Spleen (tissue), 11 donors: ENCODE measurements around the gene NUDT7. TPM values are rescaled to one million over a fixed set of nuclear protein-coding genes. Genes with fewer than 3 reads are reported as not detected.

Source experiments
- DNase-seq: peaks from one replicate; pipeline ENCODE4 v3.0.0-alpha.2; 2020
- H3K27ac ChIP-seq, 8 donors: fragments of 200-600 bp; sonication (generic) in 7 of 8; 1 replicate in 4 of 8; 2 replicates in 4 of 8; pipeline versions ENCODE4 v1.5.0 to v1.8.0; 2016 to 2021; ENCODE audit warnings: inconsistent platforms in 4 of 8, mild to moderate bottlenecking in 4 of 8, moderate library complexity in 1 of 8
- H3K27me3 ChIP-seq, 7 donors: fragments of 200-600 bp; sonication (generic) in 6 of 7; replicated peaks in 1 of 7; 1 replicate in 4 of 7; 2 replicates in 3 of 7; pipeline versions ENCODE4 v1.5.0 to v1.8.0; 2016 to 2021; ENCODE audit warnings: inconsistent platforms in 3 of 7, mild to moderate bottlenecking in 1 of 7
- H3K36me3 ChIP-seq, 6 donors: fragments of 200-600 bp; sonication (generic) in 5 of 6; 1 replicate in 4 of 6; 2 replicates in 2 of 6; pipeline versions ENCODE4 v1.5.0 to v1.8.0; 2016 to 2021; ENCODE audit warnings: inconsistent platforms in 2 of 6
- H3K4me1 ChIP-seq, 6 donors: fragments of 200-600 bp; sonication (generic) in 5 of 6; 1 replicate in 3 of 6; 2 replicates in 3 of 6; pipeline versions ENCODE4 v1.5.0 to v1.8.0; 2016 to 2021; ENCODE audit warnings: inconsistent platforms in 3 of 6
- H3K4me3 ChIP-seq, 8 donors: fragments of 200-600 bp; sonication (generic) in 7 of 8; 1 replicate in 4 of 8; 2 replicates in 4 of 8; pipeline versions ENCODE4 v1.5.0 to v1.8.0; 2016 to 2021; ENCODE audit warnings: inconsistent platforms in 4 of 8, mild to moderate bottlenecking in 4 of 8, moderate library complexity in 2 of 8
- H3K9me3 ChIP-seq, 8 donors: fragments of 200-600 bp; sonication (generic) in 7 of 8; 1 replicate in 4 of 8; 2 replicates in 4 of 8; pipeline versions ENCODE4 v1.5.0 to v1.8.0; 2016 to 2021; ENCODE audit warnings: inconsistent platforms in 4 of 8
- POLR2A ChIP-seq, 3 donors: fragments of 450-650 bp; IDR thresholded peaks; one replicate each; pipeline ENCODE4 v1.5.1; 2017; ENCODE audit warnings: antibody characterized with exemption in 3 of 3, mild to moderate bottlenecking in 1 of 3
- POLR2AphosphoS5 ChIP-seq, 3 donors: sonication (generic); formaldehyde crosslinking; IDR thresholded peaks; one replicate each; pipeline ENCODE4 v1.5.1; 2017; ENCODE audit warnings: antibody characterized with exemption in 3 of 3
- WGBS, 5 donors: extraction: QIAGEN DNeasy Blood & Tissue Kit in 3 of 5; methylation state at CpG; one replicate each; pipeline versions ENCODE4 v1.1.5 to v1.1.7; 2013 to 2018; 5-methylcytosine and 5-hydroxymethylcytosine counted together
- intact Hi-C: fragments of 100-400 bp; cut with DNase I; formaldehyde crosslinking; loops from one replicate; pipeline ENCODE4 v1.15.0; 2023; ENCODE audit warnings: low total_unique reads
- polyA plus RNA-seq, 3 donors: library from polyadenylated mRNA; stranded (reverse); fragments of 200-250 nt; gene quantifications; one replicate each; pipeline ENCODE4 v1.2.1, GENCODE V29; 2013
- total RNA-seq, 7 donors: library from RNA; depleted of rRNA in 3 of 7; stranded (reverse); fragments of >200 nt in 3 of 7; fragmentation: NEBNext Ultra II Directional in 4 of 7; extraction: Animal tissue kit (Norgen Biotek cat#: 25700) in 4 of 7; gene quantifications; one replicate each; pipeline versions ENCODE4 v1.1.0 to v1.2.1, GENCODE V29; 2016 to 2021
- TF ChIP-seq, protein P1 (sequence below), 11 experiments: fragments of 200-600 bp in 7 of 11; fragments of 450-650 bp in 4 of 11; sonication (generic) in 4 of 11; IDR thresholded peaks in 8 of 11; conservative IDR thresholded peaks in 3 of 11; 1 replicate in 7 of 11; 2 replicates in 4 of 11; pipeline versions ENCODE4 v1.4.0 to v1.8.0; 2016 to 2021; ENCODE audit warnings: antibody characterized with exemption in 11 of 11, inconsistent platforms in 4 of 11, mild to moderate bottlenecking in 1 of 11
- donor health status: healthy with polysubstance abuse.
- donor health status: DM: no; HTN: no; CAD: no; lungs with moderate emphysema.
- donor health status: DM: no; HTN: no; CAD: no.
- donor health status: Bipolar disorder and iron deficiency.
- donor health status: healthy.
- donor health status: DM: no; HTN: no; CAD: no.
- donor health status: DM: yes; HTN: yes; CAD: no.

Gene NUDT7
- total and polyA plus RNA-seq, 10 donors: 5.2 to 14.0 (median 9.6) TPM

DNA sequence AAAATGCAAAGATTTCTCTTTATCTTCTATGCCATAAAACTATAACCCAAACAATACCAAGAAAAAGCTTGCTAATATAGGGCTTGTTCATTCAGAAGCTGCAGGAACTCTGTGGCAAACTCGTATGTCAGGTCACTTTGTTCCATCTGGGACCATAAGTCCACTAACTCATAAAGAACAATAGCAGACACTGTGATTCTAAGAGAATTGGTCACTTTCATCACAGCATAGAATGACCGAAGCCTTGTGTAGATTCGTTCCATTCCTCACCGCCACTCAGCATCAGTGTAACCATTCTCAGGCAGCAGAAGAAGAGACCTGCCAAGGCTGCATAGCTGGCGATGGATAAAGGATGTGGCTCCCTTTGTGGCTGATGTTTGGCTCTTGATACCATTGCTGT is 35.7 kb downstream of the NUDT7 start:
- Histone ChIP-seq H3K27me3 (no peaks in the 10 kb centered on the region), H3K4me3 (no peak overlapping the region), H3K4me1 (peaks cover 0 to 4% (median 0%) of the 10 kb centered on the region in 6 donors), H3K36me3 (no peaks in the 10 kb centered on the region), H3K9me3 (no peaks in the 10 kb centered on the region), H3K27ac (no peak overlapping the region)
- TF ChIP-seq POLR2A (IDR thresholded peaks at IDR 0.05) (no peak), POLR2AphosphoS5 (IDR thresholded peaks at IDR 0.05) (no peak)
- TF ChIP-seq, protein P1, sequence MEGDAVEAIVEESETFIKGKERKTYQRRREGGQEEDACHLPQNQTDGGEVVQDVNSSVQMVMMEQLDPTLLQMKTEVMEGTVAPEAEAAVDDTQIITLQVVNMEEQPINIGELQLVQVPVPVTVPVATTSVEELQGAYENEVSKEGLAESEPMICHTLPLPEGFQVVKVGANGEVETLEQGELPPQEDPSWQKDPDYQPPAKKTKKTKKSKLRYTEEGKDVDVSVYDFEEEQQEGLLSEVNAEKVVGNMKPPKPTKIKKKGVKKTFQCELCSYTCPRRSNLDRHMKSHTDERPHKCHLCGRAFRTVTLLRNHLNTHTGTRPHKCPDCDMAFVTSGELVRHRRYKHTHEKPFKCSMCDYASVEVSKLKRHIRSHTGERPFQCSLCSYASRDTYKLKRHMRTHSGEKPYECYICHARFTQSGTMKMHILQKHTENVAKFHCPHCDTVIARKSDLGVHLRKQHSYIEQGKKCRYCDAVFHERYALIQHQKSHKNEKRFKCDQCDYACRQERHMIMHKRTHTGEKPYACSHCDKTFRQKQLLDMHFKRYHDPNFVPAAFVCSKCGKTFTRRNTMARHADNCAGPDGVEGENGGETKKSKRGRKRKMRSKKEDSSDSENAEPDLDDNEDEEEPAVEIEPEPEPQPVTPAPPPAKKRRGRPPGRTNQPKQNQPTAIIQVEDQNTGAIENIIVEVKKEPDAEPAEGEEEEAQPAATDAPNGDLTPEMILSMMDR (IDR thresholded peaks at IDR 0.05 in 8 of 11, conservative IDR thresholded peaks at IDR 0.05 in 3 of 11): no peak
- WGBS, 5 donors: 83 to 93% (median 91%) methylated on average over 5 of the region's 5 CpGs
- intact Hi-C loops: no loop called here
- no peak for DNase-seq

- Histone ChIP-seq H3K27me3 (no peaks in the 10 kb centered on the region), H3K4me3 (no peak overlapping the region), H3K27ac (no peak overlapping the region), H3K9me3 (no peaks in the 10 kb centered on the region), H3K4me1 (peaks cover 0 to 4% (median 0%) of the 10 kb centered on the region in 6 donors), H3K36me3 (no peaks in the 10 kb centered on the region)
- intact Hi-C loops: no loop called here
- DNase-seq: no peak
- TF ChIP-seq, protein P1 (IDR thresholded peaks at IDR 0.05 in 8 of 11, conservative IDR thresholded peaks at IDR 0.05 in 3 of 11): no peak
- no peak for TF ChIP-seq POLR2A (IDR thresholded peaks at IDR 0.05)
- TF ChIP-seq POLR2AphosphoS5 (IDR thresholded peaks at IDR 0.05): no peak
- WGBS, 5 donors: 69 to 94% (median 88%) methylated on average over 2 of the region's 2 CpGs
These were observed 36.2 kb downstream of the NUDT7 start for GRCh38 chr16:77758508-77758907.

DNA sequence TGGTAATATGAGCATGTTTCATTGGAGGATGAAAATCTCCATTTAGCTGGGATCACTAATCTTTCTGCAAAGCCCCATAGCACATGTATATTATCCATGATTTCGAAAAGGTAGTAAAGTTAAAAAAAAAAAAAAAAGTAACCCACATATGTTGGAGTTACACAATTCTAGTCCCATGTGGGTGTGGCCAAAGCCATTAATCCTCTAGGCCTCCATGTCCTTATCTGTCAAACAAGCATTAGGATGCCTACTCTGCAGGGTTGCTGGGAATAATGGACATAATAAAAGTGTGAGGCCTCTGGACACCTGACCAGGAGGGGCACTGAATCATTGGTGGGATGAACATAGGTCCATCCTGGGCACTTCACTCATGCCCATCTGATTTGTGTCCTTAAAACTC is 36.9 kb downstream of the NUDT7 start:
- no peak for DNase-seq
- Histone ChIP-seq H3K27me3 (no peaks in the 10 kb centered on the region), H3K36me3 (no peaks in the 10 kb centered on the region), H3K27ac (no peak overlapping the region), H3K4me3 (no peak overlapping the region), H3K4me1 (peaks cover 0 to 4% (median 2%) of the 10 kb centered on the region in 6 donors), H3K9me3 (no peaks in the 10 kb centered on the region)
- intact Hi-C loops: no loop called here
- WGBS, 5 donors: 54 to 90% (median 80%) methylated on average over 1 of the region's 1 CpG
- TF ChIP-seq POLR2AphosphoS5 (IDR thresholded peaks at IDR 0.05): no peak
- TF ChIP-seq, protein P1 (IDR thresholded peaks at IDR 0.05 in 8 of 11, conservative IDR thresholded peaks at IDR 0.05 in 3 of 11): no peak
- TF ChIP-seq POLR2A (IDR thresholded peaks at IDR 0.05): no peak

DNA sequence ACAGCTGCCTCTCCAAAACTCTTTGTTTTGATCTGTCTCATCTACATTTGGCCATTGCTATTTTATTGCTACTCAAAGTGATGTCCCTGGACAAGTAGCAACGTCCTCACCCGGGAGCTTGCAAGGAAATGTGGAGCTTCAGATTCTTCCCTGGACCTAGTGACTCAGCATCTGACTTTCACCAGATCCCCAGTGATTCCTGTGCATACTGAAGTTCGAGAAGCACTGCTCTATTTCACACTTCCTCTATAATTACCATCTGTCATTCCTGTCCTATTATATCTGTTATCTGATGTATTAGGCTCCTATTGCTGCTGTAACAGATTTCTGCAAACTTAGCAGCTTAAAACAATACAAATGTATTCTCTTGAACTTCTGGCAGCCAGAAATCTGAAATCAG is 37.5 kb downstream of the NUDT7 start:
- H3K27ac ChIP-seq: no peak overlapping the region
- 34 to 48% (median 39%) methylated on average over 3 of the region's 3 CpGs for WGBS, 5 donors
- H3K36me3 ChIP-seq: no peaks in the 10 kb centered on the region
- DNase-seq: no peak
- H3K9me3 ChIP-seq: no peaks in the 10 kb centered on the region
- H3K4me1 ChIP-seq: peaks cover 0 to 5% (median 2%) of the 10 kb centered on the region in 6 donors
- H3K27me3 ChIP-seq: no peaks in the 10 kb centered on the region
- TF ChIP-seq, protein P1 (IDR thresholded peaks at IDR 0.05 in 8 of 11, conservative IDR thresholded peaks at IDR 0.05 in 3 of 11): no peak
- TF ChIP-seq POLR2A (IDR thresholded peaks at IDR 0.05) (no peak), POLR2AphosphoS5 (IDR thresholded peaks at IDR 0.05) (no peak)
- no peak overlapping the region for H3K4me3 ChIP-seq
- intact Hi-C loops: no loop called here
